WTC11 (cell line): ENCODE results near the gene TROAP. TPM values are rescaled to one million over a fixed set of nuclear protein-coding genes. Genes with fewer than 3 reads are reported as not detected.
A peak's percentile ranks its signal among the peaks of the same experiment; 100 is the strongest.

Experiments used
- ATAC-seq: fragments of 200-7000 bp; cut with Tn5 transposase; 2 replicates; pipeline ENCODE4 v1.10.0; 2021; ENCODE audit warnings: mild to moderate bottlenecking, moderate library complexity
- CTCF ChIA-PET: fragments of 300-600 bp; sonication (Branson Sonifier 250); formaldehyde crosslinking; loops from one replicate; lab custom pipeline; 2021; ENCODE audit warnings: antibody characterized with exemption; lab: Charles Lee
- POLR2A ChIA-PET: fragments of 350-600 bp; sonication (Branson Sonifier 250); formaldehyde crosslinking; loops from one replicate; lab custom pipeline; 2021; ENCODE audit warnings: antibody characterized with exemption; lab: Charles Lee
- DNase-seq: peaks from one replicate; pipeline ENCODE4 v3.0.0; 2021; ENCODE audit warnings: low spot score
- H3K27ac Mint-ChIP-seq: 2 replicates; pipeline ENCODE4 v1.8.0; 2021; ENCODE audit warnings: mixed read lengths
- H3K27me3 Mint-ChIP-seq: 2 replicates; pipeline ENCODE4 v1.8.0; 2021; ENCODE audit warnings: low read depth, mild to moderate bottlenecking, moderate library complexity, mixed read lengths
- H3K36me3 Mint-ChIP-seq: 2 replicates; pipeline ENCODE4 v1.8.0; 2021; ENCODE audit warnings: mixed read lengths
- H3K4me1 Mint-ChIP-seq: 2 replicates; pipeline ENCODE4 v1.8.0; 2022; ENCODE audit warnings: mixed read lengths
- H3K4me3 Mint-ChIP-seq: 2 replicates; pipeline ENCODE4 v1.8.0; 2021; ENCODE audit warnings: mild to moderate bottlenecking, moderate library complexity, mixed read lengths
- H3K9me3 Mint-ChIP-seq: 2 replicates; pipeline ENCODE4 v1.8.0; 2021; ENCODE audit warnings: mixed read lengths
- ATF2 ChIP-seq: sonication (generic); formaldehyde crosslinking; IDR thresholded peaks from 2 replicates; pipeline ENCODE4 v1.8.1; 2022; ENCODE audit warnings: low read depth, missing genetic modification reagents, borderline replicate concordance
- E2F1 ChIP-seq: sonication (generic); formaldehyde crosslinking; IDR thresholded peaks from 2 replicates; pipeline ENCODE4 v1.8.0; 2022; ENCODE audit warnings: mild to moderate bottlenecking, missing genetic modification reagents
- E2F4 ChIP-seq: sonication (generic); formaldehyde crosslinking; IDR thresholded peaks from 2 replicates; pipeline ENCODE4 v1.8.1; 2022; ENCODE audit warnings: low read depth, mild to moderate bottlenecking, moderate library complexity, missing genetic modification reagents, borderline replicate concordance
- ESRRA ChIP-seq: sonication (generic); formaldehyde crosslinking; IDR thresholded peaks from 2 replicates; pipeline ENCODE4 v1.8.1; 2022; ENCODE audit warnings: mild to moderate bottlenecking, missing genetic modification reagents, borderline replicate concordance
- FOXP4 ChIP-seq: sonication (generic); formaldehyde crosslinking; IDR thresholded peaks from 2 replicates; pipeline ENCODE4 v1.8.0; 2022; ENCODE audit warnings: mild to moderate bottlenecking, missing genetic modification reagents
- HMGA2 ChIP-seq: fragments of 250-450 bp; sonication (Bioruptor Pico); IDR thresholded peaks from 2 replicates; pipeline ENCODE4 v1.4.0; 2021; ENCODE audit warnings: mild to moderate bottlenecking, moderate library complexity
- IRF1 ChIP-seq: sonication (generic); formaldehyde crosslinking; IDR thresholded peaks from 2 replicates; pipeline ENCODE4 v1.8.0; 2023; ENCODE audit warnings: missing genetic modification reagents
- MAX ChIP-seq: sonication (generic); formaldehyde crosslinking; IDR thresholded peaks from 2 replicates; pipeline ENCODE4 v1.8.0; 2022; ENCODE audit warnings: mild to moderate bottlenecking, missing genetic modification reagents
- NR3C1 ChIP-seq: sonication (generic); formaldehyde crosslinking; conservative IDR thresholded peaks from 2 replicates; pipeline ENCODE4 v1.8.1; 2023; ENCODE audit warnings: low read depth, mild to moderate bottlenecking, missing genetic modification reagents
- OVOL2 ChIP-seq: fragments of 250-450 bp; sonication (Bioruptor Pico); IDR thresholded peaks from 2 replicates; pipeline ENCODE4 v1.9.0; 2021; ENCODE audit warnings: mild to moderate bottlenecking, borderline replicate concordance
- SP1 ChIP-seq: sonication (generic); formaldehyde crosslinking; conservative IDR thresholded peaks from 2 replicates; pipeline ENCODE4 v1.8.1; 2022; ENCODE audit warnings: missing genetic modification reagents
- STAT6 ChIP-seq: sonication (generic); formaldehyde crosslinking; conservative IDR thresholded peaks from 2 replicates; pipeline ENCODE4 v1.8.1; 2023; ENCODE audit warnings: mild to moderate bottlenecking, low read depth, missing genetic modification reagents, moderate library complexity
- TEAD1 ChIP-seq: sonication (generic); formaldehyde crosslinking; IDR thresholded peaks from 2 replicates; pipeline ENCODE4 v1.8.0; 2022; ENCODE audit warnings: mild to moderate bottlenecking, missing genetic modification reagents
- ZNF317 ChIP-seq: sonication (generic); formaldehyde crosslinking; IDR thresholded peaks from 2 replicates; pipeline ENCODE4 v1.8.1; 2023; ENCODE audit warnings: low read depth, mild to moderate bottlenecking, moderate library complexity, missing genetic modification reagents, borderline replicate concordance
- ZNF396 ChIP-seq: fragments of 250-450 bp; sonication (Bioruptor Pico); IDR thresholded peaks from 2 replicates; pipeline ENCODE4 v1.8.0; 2021; ENCODE audit warnings: mild to moderate bottlenecking, moderate library complexity, borderline replicate concordance
- ZNF512 ChIP-seq: sonication (generic); formaldehyde crosslinking; IDR thresholded peaks from 2 replicates; pipeline ENCODE4 v1.8.1; 2022; ENCODE audit warnings: missing genetic modification reagents, borderline replicate concordance
- ZSCAN18 ChIP-seq: fragments of 250-450 bp; sonication (Bioruptor Pico); IDR thresholded peaks from 2 replicates; pipeline ENCODE4 v2.1.2; 2022; ENCODE audit warnings: mild to moderate bottlenecking, moderate library complexity
- total RNA-seq: library from RNA; stranded (reverse); gene quantifications from 3 replicates; pipeline ENCODE4 v1.2.3, GENCODE V29; 2021

The TROAP gene
- total RNA-seq, 1 experiment from 2014 or later = 89.2 TPM

- TF ChIP-seq ZSCAN18 = no peak
- TF ChIP-seq SP1 (CRISPR knock-in tag) = peak; percentile 73
- TF ChIP-seq E2F1 = no peak
- 0 out of 2 replicates have a peak, but pooled peaks have one; percentile 48 for TF ChIP-seq IRF1 (CRISPR knock-in tag)
- TF ChIP-seq OVOL2 (CRISPR knock-in tag) = no peak
- TF ChIP-seq TEAD1 (CRISPR knock-in tag) = peak; percentile 79
- no peak for TF ChIP-seq STAT6 (CRISPR knock-in tag)
- TF ChIP-seq ZNF396 (CRISPR knock-in tag) = no peak
- TF ChIP-seq E2F4 = 0 out of 2 replicates have a peak, but pooled peaks have one; percentile 60
- no peak for TF ChIP-seq ZNF317 (CRISPR knock-in tag)
Measured at GRCh38 chr12:49366652-49367380, 43.8 kb downstream of the TROAP start (continued).

GRCh38 chr12:49367381-49368239 lies 44.6 kb downstream of the TROAP start, which contains the start of gene SPATS2:
Gene SPATS2, plus strand, starts transcription at chr12:49367462. Its CDS starts 93,551 bp downstream, at chr12:49461013.
- ChIA-PET CTCF (interaction anchor here (0.9 to 2.6 kb wide), 27 partner anchors 8 to 374 kb away, joined by 3 to 69 read pairs (median 7); partner anchors contain the start of genes C1QL4, DNAJC22, KCNH3 and PRPF40B), POLR2A (interaction anchor here (0.6 to 1.9 kb wide), 19 partner anchors 9 to 237 kb away, joined by 3 to 8 read pairs (median 4); partner anchors contain the start of genes C1QL4, DNAJC22, TROAP and TUBA1B)
- ATAC-seq (peak; percentile 3), DNase-seq (peak; percentile 99)
- Mint-ChIP-seq H3K27ac (peak within 1 kb of the TSS; percentile 97), H3K36me3 (no peaks in the 10 kb centered on the region), H3K9me3 (no peaks in the 10 kb centered on the region), H3K4me3 (peak within 1 kb of the TSS; percentile 89), H3K4me1 (peaks cover 30% of the 10 kb centered on the region), H3K27me3 (peaks cover 12% of the 10 kb centered on the region)
- no peak for TF ChIP-seq HMGA2 (CRISPR knock-in tag)
- TF ChIP-seq IRF1 (CRISPR knock-in tag) = no peak
- TF ChIP-seq NR3C1 (CRISPR knock-in tag) = no peak
- TF ChIP-seq ATF2 (CRISPR knock-in tag) = no peak
- TF ChIP-seq FOXP4 = no peak
- TF ChIP-seq ZNF512 (CRISPR knock-in tag) = no peak
- TF ChIP-seq ZNF396 (CRISPR knock-in tag) = no peak
- no peak for TF ChIP-seq MAX
- TF ChIP-seq ESRRA (CRISPR knock-in tag) = no peak
